ENCODE data around the gene ZMYM2.

Gene ZMYM2

GRCh38 chr13:19981685-19982238, 23.2 kb downstream of the ZMYM2 start:
- FAIRE-seq (no peak), DNase-seq (ENCODE audit: extremely low spot score, insufficient read length, low read depth) (no peak)

GRCh38 chr13:19982447-19983043, 24.0 kb downstream of the ZMYM2 start:
- FAIRE-seq = no peak
- DNase-seq (ENCODE audit: extremely low spot score, insufficient read length, low read depth) = no peak

GRCh38 chr13:19984430-19985218, 26.1 kb downstream of the ZMYM2 start:
- peak; percentile 22 for DNase-seq (ENCODE audit: extremely low spot score, insufficient read length, low read depth)

GRCh38 chr13:19985219-19985556, 26.7 kb downstream of the ZMYM2 start:
- DNase-seq (ENCODE audit: extremely low spot score, insufficient read length, low read depth) (no peak), FAIRE-seq (no peak)

More at GRCh38 chr13:19984430-19985218, 26.1 kb downstream of the ZMYM2 start:
- FAIRE-seq = peak; percentile 77

GRCh38 chr13:19991531-19991930, 33.0 kb downstream of the ZMYM2 start:
- DNase-seq (ENCODE audit: extremely low spot score, insufficient read length, low read depth) (no peak), FAIRE-seq (no peak)

- no peak for FAIRE-seq
Observed at GRCh38 chr13:19993024-19993423, 34.5 kb downstream of the ZMYM2 start.

GRCh38 chr13:19998960-19999359, 40.4 kb downstream of the ZMYM2 start:
- FAIRE-seq = no peak
- DNase-seq (ENCODE audit: extremely low spot score, insufficient read length, low read depth) = no peak

More at GRCh38 chr13:19993024-19993423, 34.5 kb downstream of the ZMYM2 start:
- DNase-seq (ENCODE audit: extremely low spot score, insufficient read length, low read depth) = no peak

- peak; percentile 41 for FAIRE-seq
- DNase-seq (ENCODE audit: extremely low spot score, insufficient read length, low read depth) = no peak
Observed at GRCh38 chr13:20000062-20000552, 41.6 kb downstream of the ZMYM2 start.

- DNase-seq (ENCODE audit: extremely low spot score, insufficient read length, low read depth) (no peak), FAIRE-seq (no peak)
Observed at GRCh38 chr13:20001366-20002190, 43.1 kb downstream of the ZMYM2 start.

- no peak for DNase-seq (ENCODE audit: extremely low spot score, insufficient read length, low read depth)
- no peak for FAIRE-seq
Observed at GRCh38 chr13:20002787-20003186, 44.3 kb downstream of the ZMYM2 start.

- FAIRE-seq (no peak), DNase-seq (ENCODE audit: extremely low spot score, insufficient read length, low read depth) (no peak)
Observed at GRCh38 chr13:20006206-20006605, 47.7 kb downstream of the ZMYM2 start.

- no peak for FAIRE-seq
- DNase-seq (ENCODE audit: extremely low spot score, insufficient read length, low read depth) = no peak
Observed at GRCh38 chr13:20015763-20016162, 57.2 kb downstream of the ZMYM2 start.

- peak; percentile 49 for FAIRE-seq
- no peak for DNase-seq (ENCODE audit: extremely low spot score, insufficient read length, low read depth)
Observed at GRCh38 chr13:20016649-20017364, 58.3 kb downstream of the ZMYM2 start.

GRCh38 chr13:20017365-20017711, 58.8 kb downstream of the ZMYM2 start:
- FAIRE-seq = peak; percentile 5
- DNase-seq (ENCODE audit: extremely low spot score, insufficient read length, low read depth) = no peak

GRCh38 chr13:20019043-20019442, 60.5 kb downstream of the ZMYM2 start:
- FAIRE-seq = peak; percentile 42

GRCh38 chr13:20024702-20025101, 66.2 kb downstream of the ZMYM2 start:
- FAIRE-seq = peak; percentile 29
- DNase-seq (ENCODE audit: extremely low spot score, insufficient read length, low read depth) = no peak

More at GRCh38 chr13:20019043-20019442, 60.5 kb downstream of the ZMYM2 start:
- DNase-seq (ENCODE audit: extremely low spot score, insufficient read length, low read depth) = no peak

GRCh38 chr13:20028953-20029352, 70.4 kb downstream of the ZMYM2 start:
- no peak for FAIRE-seq

GRCh38 chr13:20033486-20033885, 75.0 kb downstream of the ZMYM2 start:
- no peak for DNase-seq (ENCODE audit: extremely low spot score, insufficient read length, low read depth)
- no peak for FAIRE-seq

More at GRCh38 chr13:20028953-20029352, 70.4 kb downstream of the ZMYM2 start:
- no peak for DNase-seq (ENCODE audit: extremely low spot score, insufficient read length, low read depth)

GRCh38 chr13:20035130-20035529, 76.6 kb downstream of the ZMYM2 start:
- no peak for DNase-seq (ENCODE audit: extremely low spot score, insufficient read length, low read depth)
- FAIRE-seq = no peak

- no peak for DNase-seq (ENCODE audit: extremely low spot score, insufficient read length, low read depth)
- FAIRE-seq = no peak
Observed at GRCh38 chr13:20037908-20038307, 79.4 kb downstream of the ZMYM2 start.

Data from GM18507 (cell line).